ENCODE results near the gene TMEM63A. TPM values are rescaled to one million over a fixed set of nuclear protein-coding genes. Genes with fewer than 3 reads are reported as not detected.

Gene TMEM63A
- total RNA-seq, 1 experiment from 2014 or later = 47.5 TPM

DNA sequence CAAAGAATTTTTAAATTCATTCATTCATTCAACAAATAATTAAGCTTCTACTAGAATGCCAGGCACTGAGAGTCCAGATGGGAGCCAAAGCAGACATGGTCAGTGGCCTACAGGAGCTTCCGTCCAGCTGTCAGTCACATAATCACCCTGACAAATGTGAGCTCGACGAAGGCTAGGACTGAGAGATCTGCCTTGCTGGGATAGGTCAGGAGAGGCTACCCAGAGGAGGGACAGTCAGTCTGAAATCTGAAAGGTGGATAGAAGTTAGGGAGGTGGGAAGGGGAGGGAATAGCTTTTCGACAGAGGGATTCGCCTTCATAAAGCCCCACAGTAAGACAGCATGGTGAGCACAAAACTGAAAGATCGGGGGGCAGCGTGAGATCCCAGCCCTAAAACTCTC, 64.0 kb downstream of the TMEM63A start:
- no TSS peak for BruUV-seq (replicated peaks)
- POLR2A ChIA-PET (ENCODE audit: unreplicated experiment) = interaction anchor here (0.5 kb wide), 1 partner anchor 195 kb away, joined by 6 read pairs; no protein-coding TSS in a partner anchor
- CTCF ChIA-PET = interaction anchor here (0.6 kb wide), 1 partner anchor 350 kb away, joined by 3 read pairs; no protein-coding TSS in a partner anchor

DNA sequence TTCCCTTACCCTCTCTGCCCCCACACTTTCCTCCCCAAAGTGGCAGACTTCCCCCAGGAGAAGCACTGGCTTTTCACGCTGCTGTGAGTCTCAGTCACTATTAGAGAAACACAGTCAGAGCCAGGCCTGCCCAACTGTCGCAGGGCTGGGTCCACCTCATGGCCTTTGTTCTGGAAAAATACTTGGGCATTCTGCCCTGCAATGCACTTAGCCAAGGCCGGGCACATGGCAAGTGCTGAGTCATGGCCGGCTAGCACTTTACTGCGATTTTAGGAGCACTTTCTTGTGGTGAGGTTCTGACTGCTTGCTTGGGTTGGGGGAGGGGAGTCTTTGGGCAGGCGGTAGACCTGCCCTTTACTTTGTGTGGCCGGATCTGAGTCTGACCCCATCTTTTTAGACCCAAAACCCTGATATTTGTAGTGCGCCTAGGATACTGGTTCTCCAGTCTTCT, 64.5 kb downstream of the TMEM63A start:
- Histone ChIP-seq H2AFZ (ENCODE audit: low read length) (no peak overlapping the region), H3K27ac (ENCODE audit: low read length) (peak overlapping the region; percentile 77), H3K9ac (ENCODE audit: low read length) (peak overlapping the region; percentile 57), H3K4me2 (ENCODE audit: low read length) (peak overlapping the region; percentile 49), H3K4me3 (ENCODE audit: low read length) (no peak overlapping the region), H3K9me3 (ENCODE audit: low read length) (no peaks in the 10 kb centered on the region), H3K79me2 (ENCODE audit: low read length) (peaks cover 57% of the 10 kb centered on the region), H4K20me1 (ENCODE audit: low read length) (no peaks in the 10 kb centered on the region), H3K9me2 (replicated peaks; ENCODE audit: low read length) (no peaks in the 10 kb centered on the region), H3K36me3 (ENCODE audit: low read depth, low read length) (no peaks in the 10 kb centered on the region; the same call in 1 of the 2 replicates), H3K4me1 (ENCODE audit: insufficient read depth, low read length) (peaks cover 40% of the 10 kb centered on the region), H3K27me3 (ENCODE audit: low read length) (no peaks in the 10 kb centered on the region), H3F3A (ENCODE audit: low read length, unreplicated experiment) (no peaks in the 10 kb centered on the region)
- ChIA-PET CTCF (no interaction called here), POLR2A (ENCODE audit: unreplicated experiment) (no interaction called here)
- TF ChIP-seq, protein P1, sequence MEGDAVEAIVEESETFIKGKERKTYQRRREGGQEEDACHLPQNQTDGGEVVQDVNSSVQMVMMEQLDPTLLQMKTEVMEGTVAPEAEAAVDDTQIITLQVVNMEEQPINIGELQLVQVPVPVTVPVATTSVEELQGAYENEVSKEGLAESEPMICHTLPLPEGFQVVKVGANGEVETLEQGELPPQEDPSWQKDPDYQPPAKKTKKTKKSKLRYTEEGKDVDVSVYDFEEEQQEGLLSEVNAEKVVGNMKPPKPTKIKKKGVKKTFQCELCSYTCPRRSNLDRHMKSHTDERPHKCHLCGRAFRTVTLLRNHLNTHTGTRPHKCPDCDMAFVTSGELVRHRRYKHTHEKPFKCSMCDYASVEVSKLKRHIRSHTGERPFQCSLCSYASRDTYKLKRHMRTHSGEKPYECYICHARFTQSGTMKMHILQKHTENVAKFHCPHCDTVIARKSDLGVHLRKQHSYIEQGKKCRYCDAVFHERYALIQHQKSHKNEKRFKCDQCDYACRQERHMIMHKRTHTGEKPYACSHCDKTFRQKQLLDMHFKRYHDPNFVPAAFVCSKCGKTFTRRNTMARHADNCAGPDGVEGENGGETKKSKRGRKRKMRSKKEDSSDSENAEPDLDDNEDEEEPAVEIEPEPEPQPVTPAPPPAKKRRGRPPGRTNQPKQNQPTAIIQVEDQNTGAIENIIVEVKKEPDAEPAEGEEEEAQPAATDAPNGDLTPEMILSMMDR (conservative IDR thresholded peaks at IDR 0.05; ENCODE audit: low read depth, low read length) = no peak
- no peak for TF ChIP-seq EZH2 (IDR thresholded peaks at IDR 0.05; ENCODE audit: low read length, unreplicated experiment)
- TF ChIP-seq EZH2phosphoT487 (IDR thresholded peaks at IDR 0.05; ENCODE audit: borderline replicate concordance, low read length) = no peak
- DNase-seq = peak; percentile 99
- intact Hi-C loops (cut with micrococcal nuclease) = no loop called here
- ATAC-seq = peak; percentile 93
- BruUV-seq (replicated peaks) = no TSS peak

More for the DNA sequence above, 64.0 kb downstream of the TMEM63A start:
- peak overlapping the region; percentile 34 for H3K4me2 ChIP-seq (ENCODE audit: low read length)
- TF ChIP-seq EZH2 (IDR thresholded peaks at IDR 0.05; ENCODE audit: low read length, unreplicated experiment) (no peak), EZH2phosphoT487 (IDR thresholded peaks at IDR 0.05; ENCODE audit: borderline replicate concordance, low read length) (no peak)
- TF ChIP-seq, protein P1 (conservative IDR thresholded peaks at IDR 0.05; ENCODE audit: low read depth, low read length) = no peak
- H3K27me3 ChIP-seq (ENCODE audit: low read length) = no peaks in the 10 kb centered on the region
- no peaks in the 10 kb centered on the region; the same call in 1 of the 2 replicates for H3K36me3 ChIP-seq (ENCODE audit: low read depth, low read length)
- H3K79me2 ChIP-seq (ENCODE audit: low read length) = peaks cover 51% of the 10 kb centered on the region
- ATAC-seq (no peak), DNase-seq (no peak)
- intact Hi-C loops (cut with micrococcal nuclease) = no loop called here
- H4K20me1 ChIP-seq (ENCODE audit: low read length) = no peaks in the 10 kb centered on the region
- peaks cover 38% of the 10 kb centered on the region for H3K4me1 ChIP-seq (ENCODE audit: insufficient read depth, low read length)
- H3K9me2 ChIP-seq (replicated peaks; ENCODE audit: low read length) = no peaks in the 10 kb centered on the region
- peak overlapping the region; percentile 77 for H3K27ac ChIP-seq (ENCODE audit: low read length)
- no peaks in the 10 kb centered on the region for H3F3A ChIP-seq (ENCODE audit: low read length, unreplicated experiment)
- H2AFZ ChIP-seq (ENCODE audit: low read length) = no peak overlapping the region
- no peak overlapping the region for H3K4me3 ChIP-seq (ENCODE audit: low read length)
- H3K9me3 ChIP-seq (ENCODE audit: low read length) = no peaks in the 10 kb centered on the region
- H3K9ac ChIP-seq (ENCODE audit: low read length) = peak overlapping the region; percentile 10; the same call in 1 of the 2 replicates
